ENCODE results near the gene CLINT1.
A peak's percentile ranks its signal among the peaks of the same experiment; 100 is the strongest.
"Not testable (repeated sequence)": the region's sequence is repeated elsewhere in the genome, so short reads cannot be mapped to it uniquely, and the experiment has no call there.

The CLINT1 gene

DNA sequence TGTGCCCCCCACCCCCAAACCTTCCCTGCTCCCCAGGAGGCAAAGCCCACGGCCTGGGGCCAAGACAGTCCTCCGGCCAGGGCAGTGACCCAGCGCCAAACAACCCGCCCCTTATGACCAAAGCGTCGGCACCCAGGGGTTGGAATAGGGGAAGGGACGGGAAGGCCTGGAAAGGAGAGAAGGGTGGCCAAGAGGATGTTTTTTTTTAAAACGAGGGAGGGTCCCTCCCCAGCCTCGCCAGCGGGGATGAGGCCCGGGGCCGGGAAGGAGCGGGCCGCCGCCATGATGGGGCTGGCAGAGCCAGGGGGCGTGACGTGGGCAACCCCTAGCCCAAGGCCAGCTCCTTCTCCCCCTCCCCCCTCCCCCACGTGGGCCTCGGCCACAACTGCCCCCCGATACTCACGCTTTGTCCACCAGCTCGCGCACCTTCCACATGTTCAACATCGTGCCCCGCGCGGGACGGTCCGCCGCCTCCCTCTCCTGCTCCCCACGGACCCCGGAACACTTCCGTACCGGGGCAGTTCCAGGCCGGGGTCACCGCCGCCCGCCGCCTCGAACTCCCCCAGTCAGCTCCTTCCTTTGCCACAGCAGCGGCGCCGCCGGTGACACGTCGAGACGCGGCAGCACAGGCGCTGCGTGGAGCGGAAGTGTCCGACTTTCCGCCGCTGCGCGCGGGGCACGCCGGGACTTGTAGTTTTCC lies at the start of gene CLINT1:
CLINT1 (minus strand) TSS at position 619 of the 700 bp plus-strand sequence; CDS start at position 444, 175 bp downstream.
- DNase-seq (ENCODE audit: insufficient read length, low spot score) (peak; percentile 74), FAIRE-seq (peak; percentile 95)

DNA sequence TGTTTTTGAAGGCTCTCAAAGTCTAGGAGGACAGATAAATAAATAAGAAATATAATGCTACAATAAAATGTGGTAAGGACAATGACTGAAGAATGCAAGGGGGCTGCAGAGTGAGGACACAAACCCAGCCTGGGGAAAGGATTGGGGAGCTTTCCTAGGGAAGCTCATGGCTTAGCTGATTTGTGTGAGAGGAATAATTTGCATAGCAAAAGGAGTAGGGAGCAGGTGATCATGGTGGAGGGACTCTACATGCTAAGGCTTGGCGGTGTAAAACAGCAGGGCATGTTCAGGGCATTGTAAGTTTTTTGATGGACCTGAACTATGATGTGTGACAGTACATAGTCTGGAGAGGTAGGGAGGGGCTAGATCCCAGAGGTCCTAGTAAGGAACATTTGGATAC lies 49.5 kb upstream of the CLINT1 start:
- FAIRE-seq (no peak), DNase-seq (ENCODE audit: insufficient read length, low spot score) (no peak)

DNA sequence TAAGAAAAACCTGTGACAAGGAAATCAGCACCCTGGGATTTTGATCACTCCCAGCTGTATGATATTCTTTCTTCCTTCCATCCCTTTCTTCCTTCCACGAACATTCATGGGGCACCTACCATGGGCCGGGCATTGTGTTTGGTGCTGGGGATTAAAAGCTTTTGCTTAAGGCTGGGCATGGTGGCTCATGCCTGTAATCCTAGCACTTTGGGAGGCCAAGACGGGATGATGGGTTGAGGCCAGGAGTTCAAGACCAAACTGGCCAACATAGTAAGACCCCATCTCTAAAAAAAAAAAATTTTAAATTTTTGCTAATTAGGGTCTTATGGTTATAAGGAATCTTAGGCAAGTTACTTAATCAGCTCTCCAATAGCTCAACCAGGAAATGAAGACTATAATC lies 48.5 kb upstream of the CLINT1 start:
- FAIRE-seq (no peak), DNase-seq (ENCODE audit: insufficient read length, low spot score) (no peak)

DNA sequence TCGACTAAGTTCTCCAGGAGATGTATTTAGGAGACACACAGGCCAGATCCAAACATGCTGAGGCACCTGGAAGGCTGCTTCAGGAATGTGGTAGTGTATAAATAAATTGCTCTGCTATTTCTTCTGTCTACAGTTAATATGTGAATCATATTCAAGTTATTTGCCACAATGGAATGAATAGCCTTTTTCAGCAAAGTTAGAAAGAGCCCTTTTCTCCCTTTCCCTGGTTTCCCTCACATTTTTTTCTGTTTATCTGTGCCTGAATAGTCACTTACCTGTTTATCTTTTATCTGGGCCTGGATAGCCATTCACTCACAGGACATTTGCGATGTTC lies 44.1 kb upstream of the CLINT1 start:
- no peak for FAIRE-seq
- no peak for DNase-seq (ENCODE audit: insufficient read length, low spot score)

DNA sequence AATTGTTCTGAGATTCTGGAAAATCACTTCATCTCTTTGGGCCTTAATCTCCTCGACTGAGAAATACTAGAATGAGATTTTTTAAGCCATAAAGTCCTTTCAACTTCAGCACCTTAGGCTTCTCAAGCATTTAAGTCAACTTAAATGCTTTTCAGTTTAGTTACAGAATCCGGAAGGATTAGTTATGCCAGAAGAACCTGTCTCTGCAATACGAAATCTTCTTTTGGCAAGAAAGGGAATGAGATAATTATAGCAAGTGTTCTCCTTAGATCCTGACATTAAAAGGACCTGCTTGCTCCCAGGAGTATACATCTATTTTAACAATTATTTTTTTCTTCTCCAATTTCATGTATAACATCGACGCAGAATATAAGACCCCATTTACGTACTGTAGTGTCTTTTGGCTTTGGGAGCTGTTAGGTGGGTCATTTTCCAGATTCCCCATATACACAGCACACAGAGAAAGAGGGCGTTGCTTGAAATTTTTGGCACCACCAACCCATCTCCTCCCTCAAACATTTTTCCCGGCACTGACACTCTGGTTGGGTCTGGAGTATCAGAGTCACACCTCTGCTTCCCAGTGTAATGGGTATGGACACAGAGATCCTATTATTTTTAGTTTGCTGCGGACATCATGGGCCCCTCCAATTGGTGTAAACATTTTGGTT lies 43.6 kb upstream of the CLINT1 start:
- no peak for FAIRE-seq
- no peak for DNase-seq (ENCODE audit: insufficient read length, low spot score)

DNA sequence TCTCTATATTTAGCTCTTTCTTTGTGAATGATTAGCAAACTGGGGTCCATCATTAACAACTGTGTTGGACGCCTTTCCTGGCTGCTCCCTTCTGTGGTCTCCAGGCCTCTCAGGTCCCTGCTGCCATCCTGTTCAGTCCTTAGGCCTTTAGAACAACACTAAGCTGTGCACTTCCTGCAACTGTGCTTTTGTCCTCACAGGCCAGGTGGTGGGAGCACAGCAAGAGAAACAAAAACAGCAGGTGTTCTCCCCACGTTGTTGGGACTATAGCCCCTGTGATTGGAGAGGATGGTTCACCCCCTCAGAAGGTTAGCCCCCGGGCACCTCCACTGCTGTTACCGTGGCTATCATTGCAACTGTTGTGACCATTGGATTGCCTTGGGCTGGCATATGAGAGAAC lies 41.7 kb upstream of the CLINT1 start:
- FAIRE-seq, result peak; percentile 64
- DNase-seq (ENCODE audit: insufficient read length, low spot score), result no peak

DNA sequence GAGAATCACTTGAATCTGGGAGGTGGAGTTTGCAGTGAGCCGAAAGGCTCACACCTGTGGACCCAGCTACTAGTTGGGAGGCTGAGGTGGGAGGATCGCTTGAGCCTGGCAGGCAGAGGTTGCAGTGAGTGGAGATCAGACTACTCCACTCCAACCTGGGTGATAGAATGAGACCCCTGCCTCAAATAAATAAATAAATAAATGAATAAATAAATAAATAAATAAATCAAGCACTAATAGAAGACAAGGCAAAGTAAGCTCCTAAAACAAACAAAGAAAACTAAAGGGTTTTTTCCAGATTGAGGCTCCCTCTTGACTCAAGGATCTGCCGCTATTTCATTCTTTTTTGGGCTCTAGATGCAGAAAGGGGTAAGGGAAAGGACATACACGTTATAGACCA lies 34.7 kb upstream of the CLINT1 start:
- DNase-seq (ENCODE audit: insufficient read length, low spot score) (no peak), FAIRE-seq (no peak)

DNA sequence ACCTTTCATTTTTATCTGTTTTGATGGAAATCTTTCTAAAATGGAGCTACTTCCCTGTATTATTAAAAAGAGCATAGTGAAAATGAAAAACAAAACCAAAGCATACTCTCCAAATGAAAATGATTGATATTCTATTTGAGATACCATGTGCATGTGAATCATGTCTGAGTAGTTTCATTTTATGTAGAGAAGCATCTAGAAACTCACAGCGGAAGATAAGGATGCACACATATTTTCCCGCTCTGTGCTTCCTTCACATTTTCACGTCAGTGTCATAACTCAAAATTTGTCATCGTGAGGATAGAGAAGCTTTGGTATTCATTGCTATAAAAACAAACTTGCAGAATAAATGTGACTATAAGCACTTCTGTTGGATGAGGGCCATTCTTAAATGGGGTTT lies 34.0 kb upstream of the CLINT1 start:
- DNase-seq (ENCODE audit: insufficient read length, low spot score), result no peak
- peak; percentile 21 for FAIRE-seq

DNA sequence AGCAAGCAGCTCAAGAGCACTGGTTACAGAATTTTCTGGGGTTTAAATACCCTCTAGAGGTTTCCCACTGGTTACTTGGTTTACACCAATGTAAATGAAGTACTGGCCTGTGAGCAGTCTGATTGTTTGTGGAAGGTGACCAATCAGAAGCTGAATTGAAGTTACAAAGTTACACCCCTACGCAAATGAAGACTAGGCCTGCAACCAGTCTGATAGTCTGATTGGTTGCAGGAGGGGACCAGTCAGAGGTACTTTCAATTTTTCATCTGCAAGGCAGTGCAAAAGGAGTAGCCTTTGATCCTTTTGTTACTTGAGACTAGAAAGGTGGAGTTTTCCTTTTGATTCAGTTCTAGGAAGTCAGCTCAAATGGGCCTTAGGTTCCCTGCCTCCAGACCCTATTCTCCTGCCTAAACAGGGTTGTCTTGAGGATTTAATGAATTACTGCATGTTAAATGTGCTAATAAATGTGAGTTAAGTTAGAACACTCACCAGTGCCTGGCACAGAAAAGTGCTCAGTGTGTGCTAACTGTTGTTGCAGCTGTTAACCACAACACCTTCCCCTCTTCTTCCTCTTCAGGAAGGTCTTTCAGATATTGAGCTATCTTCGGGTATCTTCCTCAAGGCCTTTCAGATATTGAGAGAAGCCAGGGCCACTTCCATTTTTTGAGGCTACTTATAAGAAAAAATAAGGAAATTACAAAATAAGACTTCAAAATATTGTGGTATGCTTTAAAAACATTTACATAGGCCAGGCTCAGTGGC lies 32.1 kb upstream of the CLINT1 start:
- peak; percentile 14 for FAIRE-seq
- DNase-seq (ENCODE audit: insufficient read length, low spot score), result no peak

DNA sequence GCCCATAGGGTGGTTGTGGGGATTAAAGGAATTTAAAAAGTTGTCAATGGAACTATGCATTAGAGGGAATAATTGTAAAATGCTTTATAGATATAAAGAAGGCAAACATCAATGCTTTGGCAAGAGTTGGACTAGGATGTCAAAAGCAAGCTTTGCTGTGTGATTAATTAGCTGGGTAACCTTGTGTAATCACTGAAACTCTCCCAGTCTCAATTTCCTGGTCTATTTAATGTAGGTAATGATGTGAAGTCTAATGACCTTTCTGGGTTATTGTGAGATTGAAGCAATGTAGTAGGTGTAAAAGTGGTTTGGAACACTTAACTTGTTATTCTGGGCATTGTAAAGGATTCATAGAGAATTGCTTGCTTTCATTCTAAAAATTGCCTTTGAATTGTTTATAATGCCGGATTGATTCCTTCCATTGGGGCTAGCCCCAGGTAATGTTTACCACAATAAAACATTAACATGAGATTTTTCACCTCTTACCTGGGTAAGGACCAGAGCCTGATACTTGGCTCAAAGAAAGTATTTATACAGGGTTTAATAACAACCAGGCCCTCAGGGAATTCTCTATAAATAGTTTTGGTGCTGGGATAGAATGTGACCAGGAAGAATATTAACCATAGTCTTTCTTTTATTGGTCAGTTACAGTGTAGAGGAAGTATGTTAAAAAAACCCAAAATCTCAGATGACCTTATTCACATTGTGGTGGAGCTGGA lies 30.0 kb upstream of the CLINT1 start:
- FAIRE-seq (no peak), DNase-seq (ENCODE audit: insufficient read length, low spot score) (no peak)

DNA sequence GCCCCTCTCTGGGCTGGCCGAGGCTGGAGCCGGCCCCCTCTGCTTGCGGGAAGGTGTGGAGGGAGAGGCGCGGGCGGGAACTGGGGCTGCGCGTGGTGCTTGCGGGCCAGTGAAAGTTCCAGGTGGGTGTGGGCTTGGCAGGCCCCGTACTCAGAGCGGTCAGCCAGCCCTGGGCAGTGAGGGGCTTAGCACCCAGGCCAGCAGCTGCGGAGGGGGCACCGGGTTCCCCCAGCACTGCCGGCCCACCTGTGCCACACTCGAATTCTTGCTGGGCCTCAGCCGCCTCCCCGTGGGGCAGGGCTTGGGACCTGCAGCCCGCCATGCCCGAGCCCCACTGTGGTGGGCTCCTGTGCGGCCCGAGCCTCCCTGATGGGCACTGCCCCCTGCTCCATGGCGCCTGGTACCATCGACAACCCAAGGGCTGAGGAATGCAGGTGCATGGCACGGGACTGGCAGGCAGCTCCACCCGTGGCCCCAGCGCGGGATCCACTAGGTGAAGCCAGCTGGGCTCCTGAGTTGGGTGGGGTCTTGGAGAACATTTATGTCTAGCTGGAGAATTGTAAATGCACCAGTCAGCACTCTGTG lies 27.9 kb upstream of the CLINT1 start:
- DNase-seq (ENCODE audit: insufficient read length, low spot score) (no peak), FAIRE-seq (no peak)

DNA sequence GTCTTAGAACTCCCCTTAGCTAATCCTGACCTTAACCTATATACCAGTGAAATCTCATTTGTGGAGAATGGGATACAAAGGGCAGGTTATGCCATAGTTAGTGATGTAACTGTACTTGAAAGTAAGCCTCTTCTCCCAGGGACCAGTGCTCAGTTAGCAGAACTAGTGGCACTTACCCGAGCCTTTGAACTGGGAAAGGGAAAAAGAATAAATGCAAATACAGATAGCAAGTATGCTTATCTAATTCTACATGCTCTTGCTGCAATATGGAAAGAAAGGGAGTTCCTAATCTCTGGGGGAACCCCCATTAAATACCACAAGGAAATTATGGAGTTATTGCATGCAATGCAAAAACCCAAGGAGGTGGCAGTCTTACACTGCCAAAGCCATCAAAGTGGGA lies 26.1 kb upstream of the CLINT1 start:
- FAIRE-seq; DNase-seq (ENCODE audit: insufficient read length, low spot score): not testable (repeated sequence)

DNA sequence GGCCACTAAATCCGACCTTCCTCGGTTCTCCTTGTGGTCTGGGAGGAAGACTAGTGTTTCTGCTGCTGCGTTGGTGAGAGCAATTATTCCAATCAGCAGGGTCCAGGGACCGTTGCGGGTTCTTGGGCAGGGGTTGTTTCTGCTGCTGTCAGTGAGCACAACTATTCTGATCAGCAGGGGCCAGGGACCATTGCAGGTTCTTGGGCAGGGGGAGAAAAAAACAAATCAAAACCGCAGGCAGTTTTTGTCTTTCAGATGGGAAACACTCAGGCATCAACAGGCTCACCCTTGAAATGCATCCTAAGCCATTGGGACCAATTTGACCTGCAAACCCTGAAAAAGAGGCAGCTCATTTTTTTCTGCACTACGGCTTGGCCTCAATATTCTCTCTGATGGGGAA lies 22.6 kb upstream of the CLINT1 start:
- FAIRE-seq; DNase-seq (ENCODE audit: insufficient read length, low spot score): not testable (repeated sequence)

DNA sequence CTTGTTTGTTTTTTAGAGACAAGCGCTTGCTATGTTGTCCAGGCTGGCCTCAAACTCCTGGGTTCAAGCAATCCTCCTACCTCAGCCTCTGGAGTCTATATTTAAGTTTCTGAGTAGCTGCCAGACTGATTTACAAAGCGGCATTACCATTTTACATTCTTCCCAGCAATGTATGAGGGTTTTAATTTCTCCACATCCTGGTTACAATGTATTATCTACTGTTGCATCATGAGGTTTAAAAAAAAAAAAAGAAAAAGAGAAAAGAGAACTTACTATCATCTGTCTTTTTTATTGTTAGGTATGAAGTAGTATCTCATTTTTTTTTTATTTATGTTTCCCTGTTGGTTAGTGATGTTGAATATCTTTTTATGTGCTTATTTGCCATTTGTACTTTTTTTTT lies 18.9 kb upstream of the CLINT1 start:
- FAIRE-seq (no peak), DNase-seq (ENCODE audit: insufficient read length, low spot score) (no peak)

DNA sequence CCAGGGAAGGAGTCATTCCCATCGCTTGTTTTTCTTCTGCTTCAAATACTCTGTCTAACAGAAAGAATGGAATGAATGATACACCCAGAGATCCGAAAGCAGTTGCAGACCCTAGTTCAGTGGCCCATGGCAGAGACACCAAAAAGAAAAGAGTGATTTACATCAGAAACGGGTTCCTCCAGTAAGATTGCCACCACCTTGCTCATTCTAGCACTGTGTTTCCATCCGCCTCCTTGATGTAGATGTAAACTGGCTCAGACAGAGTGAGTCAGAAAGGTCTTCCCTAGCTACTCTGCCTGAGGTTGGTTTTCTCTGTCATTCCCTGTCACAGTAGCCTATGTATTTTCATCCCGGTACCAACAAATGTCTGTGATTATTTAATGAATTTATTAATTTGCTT lies 15.9 kb upstream of the CLINT1 start:
- FAIRE-seq (no peak), DNase-seq (ENCODE audit: insufficient read length, low spot score) (no peak)

DNA sequence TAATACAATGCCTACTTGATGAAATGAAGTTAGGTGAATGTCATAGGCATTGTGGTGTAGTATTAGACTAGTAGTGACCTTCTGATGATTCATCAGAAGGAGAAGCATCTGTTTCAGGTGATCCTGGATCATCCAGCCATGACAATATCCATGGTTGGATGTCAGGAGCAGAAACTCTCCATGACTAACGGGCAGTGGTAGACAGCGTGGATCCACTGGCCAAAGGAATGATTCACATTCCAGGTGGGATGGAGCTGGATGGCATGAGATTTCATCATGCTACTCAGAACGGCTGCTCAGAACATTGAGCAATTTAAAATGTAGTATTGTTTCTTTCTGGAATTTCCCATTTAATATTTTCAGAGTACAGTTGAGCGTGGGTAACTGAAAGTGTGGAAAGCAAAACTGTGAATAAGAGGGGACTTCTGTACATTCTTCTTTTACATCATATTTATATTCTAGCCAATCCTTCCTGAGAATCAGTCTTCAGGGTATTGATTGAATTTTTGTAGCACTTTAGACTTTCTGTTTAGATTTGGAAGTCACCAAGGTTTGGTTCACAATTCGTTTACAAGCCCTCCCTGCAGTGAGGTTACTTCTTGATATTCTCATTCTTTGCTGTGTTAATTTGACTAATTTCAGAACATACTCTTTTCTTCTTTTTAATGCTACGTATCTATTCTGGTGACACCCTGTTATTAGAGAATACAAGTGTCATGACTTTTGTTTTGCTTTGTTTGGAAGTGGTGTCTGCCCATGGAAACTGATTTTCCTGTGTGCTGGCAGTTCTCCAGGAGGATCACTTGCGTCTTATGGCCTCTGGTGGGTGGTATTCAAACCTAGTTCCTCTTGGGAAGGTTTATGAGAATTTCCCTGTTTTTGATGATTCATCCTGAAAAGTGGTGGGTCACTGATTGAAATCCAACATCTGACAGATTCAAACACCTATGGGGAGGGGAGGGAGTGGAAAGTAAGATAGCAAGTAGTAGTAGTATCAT lies 12.2 kb upstream of the CLINT1 start:
- FAIRE-seq, result peak; percentile 8
- no peak for DNase-seq (ENCODE audit: insufficient read length, low spot score)

DNA sequence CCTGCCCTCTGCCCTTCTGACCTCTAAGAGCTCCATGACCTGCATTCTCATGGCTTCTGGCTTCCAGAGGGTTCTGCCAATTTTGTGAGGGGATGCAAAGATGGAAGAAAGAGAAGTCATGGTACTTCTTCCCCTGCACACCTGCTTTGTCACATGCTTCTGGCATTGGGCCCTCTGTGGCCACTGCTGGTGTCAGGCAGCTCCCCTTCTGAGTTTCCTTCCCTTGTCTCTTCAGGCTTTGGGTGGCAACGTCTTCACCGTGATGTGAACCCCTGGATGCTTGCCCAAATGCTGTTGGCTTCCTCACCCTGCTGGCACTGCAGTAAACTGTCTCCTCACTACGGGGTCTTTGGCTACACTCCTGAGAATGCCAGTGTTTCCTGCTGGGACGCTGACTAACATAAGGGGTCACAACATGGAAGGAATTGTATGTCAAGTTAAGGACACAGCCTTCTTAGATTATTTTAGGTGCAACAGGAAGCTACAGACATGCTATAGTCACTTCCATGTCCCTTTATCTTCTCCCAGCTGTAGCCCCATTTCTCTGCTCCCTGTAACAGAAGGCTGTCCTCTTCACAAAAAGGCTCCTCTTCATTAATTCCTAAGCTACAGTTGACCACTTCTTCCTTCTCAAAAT lies 8.9 kb upstream of the CLINT1 start:
- DNase-seq (ENCODE audit: insufficient read length, low spot score) (no peak), FAIRE-seq (no peak)

DNA sequence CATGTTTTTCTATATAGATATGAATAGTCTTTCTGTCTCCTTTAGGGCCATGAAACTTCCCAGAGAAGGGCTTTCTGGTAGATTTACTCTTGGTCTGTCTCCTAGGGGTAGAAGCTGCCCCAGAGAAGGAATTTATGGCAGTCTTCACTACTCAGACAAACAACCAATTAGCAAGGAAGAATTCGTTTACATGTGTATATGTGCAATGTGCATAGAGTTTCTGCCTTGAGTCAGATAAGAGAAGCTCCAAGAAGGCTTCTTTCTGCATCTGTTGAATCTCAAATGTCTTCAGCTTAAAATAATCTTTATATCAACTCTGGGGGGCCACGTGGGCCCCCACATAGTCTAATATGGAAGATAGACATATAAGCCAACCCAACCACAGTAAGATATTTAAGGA lies 7.6 kb upstream of the CLINT1 start:
- DNase-seq (ENCODE audit: insufficient read length, low spot score) (no peak), FAIRE-seq (no peak)

DNA sequence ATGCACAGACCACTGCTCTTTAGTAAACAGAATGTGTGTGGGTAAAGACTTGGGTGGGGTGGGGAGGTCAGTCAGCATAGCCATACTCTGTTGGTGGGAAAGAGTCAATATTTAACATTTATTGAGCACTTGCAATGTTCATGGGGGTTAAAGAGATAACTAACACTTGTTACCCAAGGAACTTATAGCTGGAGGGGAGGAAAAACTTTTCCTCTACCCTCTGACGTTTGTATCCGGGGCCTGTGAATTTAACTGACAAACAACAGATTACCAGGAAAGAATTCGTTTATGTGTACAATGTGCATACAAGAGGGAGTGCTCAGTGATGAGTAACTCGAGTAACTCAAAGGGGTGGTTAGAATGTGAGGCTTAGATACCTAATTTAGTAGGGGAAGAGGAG lies 6.8 kb upstream of the CLINT1 start:
- FAIRE-seq, result no peak
- DNase-seq (ENCODE audit: insufficient read length, low spot score), result no peak

All from GM19239 (cell line).